Measurements from ENCODE around the gene KIN.

Gene KIN

DNA sequence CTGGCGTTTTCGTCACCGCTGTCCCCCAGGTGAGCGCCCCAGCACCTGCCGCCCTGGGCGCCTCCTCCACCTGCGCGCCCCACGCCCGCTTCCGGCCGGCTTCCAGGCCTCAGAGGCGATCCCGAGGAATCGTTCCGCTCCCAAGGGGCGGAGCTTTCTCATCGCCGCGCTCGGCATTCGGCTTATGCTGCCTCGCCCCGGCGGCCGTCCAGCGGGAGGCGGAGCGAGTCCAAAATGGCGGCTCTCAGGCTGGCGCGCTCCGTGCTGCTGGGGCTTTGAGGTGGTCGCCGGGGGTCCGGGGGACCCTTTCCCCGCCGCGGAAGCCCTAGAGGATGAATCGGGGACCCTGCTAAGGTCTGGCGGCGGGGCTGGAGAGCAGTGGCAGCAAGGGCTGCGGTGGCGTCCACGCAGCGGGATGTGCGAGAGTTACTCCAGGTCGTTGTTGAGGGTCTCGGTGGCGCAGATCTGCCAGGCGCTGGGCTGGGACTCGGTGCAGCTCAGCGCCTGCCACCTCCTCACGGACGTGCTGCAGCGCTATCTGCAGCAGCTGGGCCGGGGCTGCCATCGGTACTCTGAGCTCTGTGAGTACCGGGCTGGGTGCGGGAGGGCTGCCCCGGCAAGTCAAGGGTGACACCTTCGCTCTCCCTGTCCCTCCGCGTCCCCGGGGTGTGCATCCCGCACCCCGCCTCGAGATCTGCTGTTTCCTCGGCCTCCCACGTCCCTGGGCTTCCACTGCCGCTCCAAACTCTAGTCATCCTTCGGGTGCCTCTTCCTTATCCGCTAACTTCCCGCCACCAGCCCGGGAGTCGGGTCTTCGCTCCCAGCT, 30.7 kb upstream of the KIN start, which contains the start of gene TAF3:
Gene TAF3, plus strand, starts transcription at position 211 of the 826 bp plus-strand sequence. Its CDS starts 205 bp downstream, at position 416.
- no peaks in the 10 kb centered on the region for H3K9me3 ChIP-seq (ENCODE audit: insufficient read depth, low read depth, low read length)
- peak within 1 kb of the TSS; percentile 96 for H3K4me3 ChIP-seq (ENCODE audit: low read length, poor library complexity, severe bottlenecking)
- peak within 1 kb of the TSS; percentile 80 for H3K9ac ChIP-seq (ENCODE audit: low read depth, low read length, poor library complexity, severe bottlenecking)
- H3K79me2 ChIP-seq (ENCODE audit: insufficient read depth, low read length), result peaks cover 44% of the 10 kb centered on the region
- H2AFZ ChIP-seq (ENCODE audit: low read length), result peak within 1 kb of the TSS; percentile 91
- H3K9me2 ChIP-seq (replicated peaks; ENCODE audit: low read depth, low read length), result no peaks in the 10 kb centered on the region
- H3K4me1 ChIP-seq (ENCODE audit: insufficient read depth, low read length, poor library complexity, severe bottlenecking), result peaks cover 27% of the 10 kb centered on the region
- H3K36me3 ChIP-seq (ENCODE audit: insufficient read depth, low read length), result no peaks in the 10 kb centered on the region
- no peaks in the 10 kb centered on the region for H3F3A ChIP-seq (ENCODE audit: low read depth)
- H3K27me3 ChIP-seq (ENCODE audit: insufficient read depth, low read length, poor library complexity, severe bottlenecking), result peaks cover 13% of the 10 kb centered on the region
- H3K4me2 ChIP-seq (ENCODE audit: low read depth, low read length, poor library complexity, severe bottlenecking), result peak within 1 kb of the TSS; percentile 94
- TF ChIP-seq EZH2phosphoT487 (IDR thresholded peaks at IDR 0.05; ENCODE audit: borderline replicate concordance), result no peak
- TF ChIP-seq, protein P1, sequence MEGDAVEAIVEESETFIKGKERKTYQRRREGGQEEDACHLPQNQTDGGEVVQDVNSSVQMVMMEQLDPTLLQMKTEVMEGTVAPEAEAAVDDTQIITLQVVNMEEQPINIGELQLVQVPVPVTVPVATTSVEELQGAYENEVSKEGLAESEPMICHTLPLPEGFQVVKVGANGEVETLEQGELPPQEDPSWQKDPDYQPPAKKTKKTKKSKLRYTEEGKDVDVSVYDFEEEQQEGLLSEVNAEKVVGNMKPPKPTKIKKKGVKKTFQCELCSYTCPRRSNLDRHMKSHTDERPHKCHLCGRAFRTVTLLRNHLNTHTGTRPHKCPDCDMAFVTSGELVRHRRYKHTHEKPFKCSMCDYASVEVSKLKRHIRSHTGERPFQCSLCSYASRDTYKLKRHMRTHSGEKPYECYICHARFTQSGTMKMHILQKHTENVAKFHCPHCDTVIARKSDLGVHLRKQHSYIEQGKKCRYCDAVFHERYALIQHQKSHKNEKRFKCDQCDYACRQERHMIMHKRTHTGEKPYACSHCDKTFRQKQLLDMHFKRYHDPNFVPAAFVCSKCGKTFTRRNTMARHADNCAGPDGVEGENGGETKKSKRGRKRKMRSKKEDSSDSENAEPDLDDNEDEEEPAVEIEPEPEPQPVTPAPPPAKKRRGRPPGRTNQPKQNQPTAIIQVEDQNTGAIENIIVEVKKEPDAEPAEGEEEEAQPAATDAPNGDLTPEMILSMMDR (conservative IDR thresholded peaks at IDR 0.05; ENCODE audit: low read length), result no peak
- peaks cover 9% of the 10 kb centered on the region for H4K20me1 ChIP-seq (ENCODE audit: insufficient read depth, low read length, poor library complexity, severe bottlenecking)

DNA sequence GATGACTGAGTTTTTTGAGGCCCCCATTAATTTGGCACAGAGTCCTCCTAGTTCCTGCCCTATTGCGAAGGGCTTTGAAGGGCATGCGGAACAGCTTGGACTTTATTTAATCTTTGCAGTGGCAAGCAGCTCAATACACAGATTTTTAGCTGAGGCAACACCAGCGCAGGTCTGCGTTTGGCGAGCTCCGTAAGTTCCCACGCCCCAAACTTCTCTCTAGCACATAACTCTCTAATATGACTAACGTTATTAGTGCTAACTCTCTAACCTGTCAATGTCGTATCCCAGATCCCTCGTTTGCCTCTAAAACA, 30.1 kb upstream of the KIN start:
- Histone ChIP-seq H4K20me1 (ENCODE audit: insufficient read depth, low read length, poor library complexity, severe bottlenecking) (peaks cover 9% of the 10 kb centered on the region), H3K36me3 (ENCODE audit: insufficient read depth, low read length) (no peaks in the 10 kb centered on the region), H3K9me3 (ENCODE audit: insufficient read depth, low read depth, low read length) (no peaks in the 10 kb centered on the region), H3K79me2 (ENCODE audit: insufficient read depth, low read length) (peaks cover 44% of the 10 kb centered on the region), H3F3A (ENCODE audit: low read depth) (no peaks in the 10 kb centered on the region), H3K27me3 (ENCODE audit: insufficient read depth, low read length, poor library complexity, severe bottlenecking) (peaks cover 13% of the 10 kb centered on the region), H3K9me2 (replicated peaks; ENCODE audit: low read depth, low read length) (no peaks in the 10 kb centered on the region), H2AFZ (ENCODE audit: low read length) (peak overlapping the region; percentile 91), H3K4me3 (ENCODE audit: low read length, poor library complexity, severe bottlenecking) (peak overlapping the region; percentile 96), H3K4me1 (ENCODE audit: insufficient read depth, low read length, poor library complexity, severe bottlenecking) (peaks cover 27% of the 10 kb centered on the region), H3K9ac (ENCODE audit: low read depth, low read length, poor library complexity, severe bottlenecking) (no peak overlapping the region), H3K4me2 (ENCODE audit: low read depth, low read length, poor library complexity, severe bottlenecking) (peak overlapping the region; percentile 73)
- no peak for TF ChIP-seq EZH2phosphoT487 (IDR thresholded peaks at IDR 0.05; ENCODE audit: borderline replicate concordance)
- TF ChIP-seq, protein P1 (conservative IDR thresholded peaks at IDR 0.05; ENCODE audit: low read length), result no peak

DNA sequence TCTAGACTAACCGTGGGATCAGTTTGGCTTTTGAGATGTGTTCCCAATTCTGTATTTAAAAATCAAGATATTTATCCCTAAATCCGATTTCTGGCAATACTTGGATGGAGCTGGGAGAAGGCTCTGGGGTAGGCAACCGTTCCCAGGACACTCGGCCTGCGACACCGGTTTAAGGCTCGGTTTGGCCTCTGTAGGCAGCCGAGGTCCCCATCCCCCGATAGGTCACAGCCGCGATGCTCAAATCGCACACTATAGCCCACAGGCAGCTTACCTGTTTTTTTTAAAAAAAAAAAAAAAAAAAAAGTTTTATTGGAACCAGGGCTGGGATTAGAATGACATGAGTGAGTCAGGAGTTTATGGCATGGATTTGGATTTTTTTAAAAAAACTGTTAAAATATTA, 29.8 kb upstream of the KIN start:
- H3K4me3 ChIP-seq (ENCODE audit: low read length, poor library complexity, severe bottlenecking), result peak overlapping the region; percentile 96
- no peak overlapping the region for H3K9ac ChIP-seq (ENCODE audit: low read depth, low read length, poor library complexity, severe bottlenecking)
- peak overlapping the region; percentile 73 for H3K4me2 ChIP-seq (ENCODE audit: low read depth, low read length, poor library complexity, severe bottlenecking)
- H3K27me3 ChIP-seq (ENCODE audit: insufficient read depth, low read length, poor library complexity, severe bottlenecking), result peaks cover 13% of the 10 kb centered on the region
- H3K4me1 ChIP-seq (ENCODE audit: insufficient read depth, low read length, poor library complexity, severe bottlenecking), result peaks cover 27% of the 10 kb centered on the region
- no peaks in the 10 kb centered on the region for H3F3A ChIP-seq (ENCODE audit: low read depth)
- no peaks in the 10 kb centered on the region for H3K9me3 ChIP-seq (ENCODE audit: insufficient read depth, low read depth, low read length)
- no peaks in the 10 kb centered on the region for H3K9me2 ChIP-seq (replicated peaks; ENCODE audit: low read depth, low read length)
- H3K79me2 ChIP-seq (ENCODE audit: insufficient read depth, low read length), result peaks cover 42% of the 10 kb centered on the region
- H2AFZ ChIP-seq (ENCODE audit: low read length), result peak overlapping the region; percentile 91
- peaks cover 9% of the 10 kb centered on the region for H4K20me1 ChIP-seq (ENCODE audit: insufficient read depth, low read length, poor library complexity, severe bottlenecking)
- TF ChIP-seq EZH2phosphoT487 (IDR thresholded peaks at IDR 0.05; ENCODE audit: borderline replicate concordance), result no peak
- TF ChIP-seq, protein P1 (conservative IDR thresholded peaks at IDR 0.05; ENCODE audit: low read length), result no peak
- H3K36me3 ChIP-seq (ENCODE audit: insufficient read depth, low read length), result no peaks in the 10 kb centered on the region

Measured in Loucy (cell line).